Right cardiac atrium (tissue), 5 donors: Measurements from ENCODE around the gene TENM4. TPM values are rescaled to one million over a fixed set of nuclear protein-coding genes. Genes with fewer than 3 reads are reported as not detected.

Experiments
- ATAC-seq, 2 donors: fragments of 200-7000 bp; cut with Tn5 transposase; one replicate each; pipeline versions ENCODE4 v1.8.0 to v1.9.1; 2020; ENCODE audit warnings: moderate library complexity in 2 of 2, mild to moderate bottlenecking in 1 of 2
- DNase-seq, 3 donors: peaks; one replicate each; pipeline ENCODE4 v3.0.0-alpha.2; 2020
- H3K27ac ChIP-seq: one replicate; pipeline ENCODE4 v1.5.1; 2013; ENCODE audit warnings: mild to moderate bottlenecking, low read length, control low read depth, moderate library complexity
- H3K27me3 ChIP-seq: one replicate; pipeline ENCODE4 v1.6.1; 2013; ENCODE audit not compliant: control insufficient read depth, insufficient read depth
- H3K4me1 ChIP-seq: one replicate; pipeline ENCODE4 v1.6.1; 2013; ENCODE audit warnings: low read length; ENCODE audit not compliant: control insufficient read depth, insufficient read depth
- H3K4me3 ChIP-seq: one replicate; pipeline ENCODE4 v1.5.1; 2013; ENCODE audit warnings: low read length, control low read depth
- H3K9me3 ChIP-seq: one replicate; pipeline ENCODE4 v1.6.1; 2013; ENCODE audit warnings: low read length; ENCODE audit not compliant: control insufficient read depth
- WGBS: extraction: QIAGEN DNeasy Blood & Tissue Kit; methylation state at CpG from one replicate; pipeline ENCODE4 v1.1.7; 2013; 5-methylcytosine and 5-hydroxymethylcytosine counted together
- intact Hi-C, 4 donors: fragments of 100-400 bp; cut with DNase I; formaldehyde crosslinking; loops; one replicate each; pipeline versions ENCODE4 v1.11.0 to v1.14.0; 2022 to 2023
- polyA plus RNA-seq: library from polyadenylated mRNA; stranded (reverse); fragments of 200-250 nt; gene quantifications from one replicate; pipeline ENCODE4 v1.2.3, GENCODE V29; 2013
- total RNA-seq, 4 donors: library from RNA; stranded (reverse); fragmentation: NEBNext Ultra II Directional; extraction: Animal tissue kit (Norgen Biotek cat#: 25700); gene quantifications; one replicate each; pipeline ENCODE4 v1.2.1, GENCODE V29; 2021
- donor health status: healthy with polysubstance abuse.
- donor health status: DM: no; HTN: yes; CAD: no.
- donor health status: DM: no; HTN: no; CAD: no.
- donor health status: DM: no; HTN: yes; CAD: no; lungs with severe emphysema.
- donor health status: DM: yes; HTN: yes; CAD: no.

TENM4 gene
- total and polyA plus RNA-seq, 5 donors, result 0.26 to 2.3 (median 0.71) TPM

DNA sequence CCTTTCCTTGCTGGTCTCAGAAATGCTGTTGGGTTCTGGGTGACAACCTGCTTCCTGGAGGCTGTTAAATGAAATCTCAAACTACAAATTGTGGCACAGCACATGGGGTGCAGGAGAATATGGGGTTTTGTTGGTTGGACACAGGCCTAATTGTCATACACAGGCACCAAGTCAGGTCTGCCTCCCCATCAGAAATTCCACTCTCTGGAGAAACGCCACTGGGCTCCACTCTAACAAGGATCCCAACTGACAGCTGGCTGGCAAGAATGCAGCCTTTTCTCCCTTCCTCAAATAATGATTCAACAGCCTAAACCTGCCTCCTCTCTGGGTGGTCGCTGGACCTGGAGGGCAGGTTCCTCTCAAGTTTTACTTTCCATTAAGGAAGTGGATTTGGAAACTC lies 688.3 kb downstream of the TENM4 start:
- Histone ChIP-seq H3K4me3 (no peak overlapping the region), H3K27ac (no peak overlapping the region), H3K9me3 (no peaks in the 10 kb centered on the region), H3K4me1 (no peaks in the 10 kb centered on the region), H3K27me3 (no peaks in the 10 kb centered on the region)
- 66% methylated on average over 2 of the region's 2 CpGs for WGBS
- no peak for ATAC-seq
- intact Hi-C loops, result no loop called here
- DNase-seq, result no peak

DNA sequence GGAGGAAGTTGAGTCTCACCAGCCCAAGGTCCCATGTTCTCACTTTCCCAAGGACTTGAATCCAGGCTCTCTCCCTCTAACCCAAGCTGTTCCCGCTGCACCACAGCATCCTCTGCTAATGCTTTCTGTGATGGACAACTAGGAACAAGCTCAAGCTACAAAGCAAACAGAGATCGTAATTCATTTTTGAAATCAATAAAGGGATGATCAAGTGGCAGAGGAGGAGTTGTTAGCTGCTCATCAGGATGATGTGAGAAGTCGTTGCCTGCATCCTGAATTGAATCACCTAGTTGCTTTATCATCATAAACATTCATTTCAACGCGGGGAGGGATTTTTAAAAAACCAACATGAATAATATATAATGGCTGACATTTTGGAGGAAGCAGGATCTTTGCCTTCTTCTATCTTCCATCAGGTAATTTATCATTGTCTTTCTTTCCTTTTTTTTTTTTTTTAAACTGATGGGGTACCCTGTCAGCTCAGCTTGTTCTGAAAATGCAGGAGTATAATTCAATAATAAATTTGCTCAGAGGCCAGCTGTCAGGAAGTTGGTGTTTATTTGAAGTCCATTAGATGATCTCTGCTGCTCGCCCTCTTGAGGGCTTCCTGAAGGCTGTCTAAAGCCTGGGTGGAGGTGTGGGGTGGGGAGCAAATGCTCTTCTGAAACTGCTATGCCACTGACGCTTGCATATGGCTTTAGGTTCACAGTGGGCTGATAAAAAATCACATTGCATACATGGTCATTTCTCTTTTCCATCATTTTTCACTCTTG lies 691.7 kb downstream of the TENM4 start:
- DNase-seq (no peak), ATAC-seq (no peak)
- Histone ChIP-seq H3K4me1 (no peaks in the 10 kb centered on the region), H3K9me3 (no peaks in the 10 kb centered on the region), H3K27me3 (no peaks in the 10 kb centered on the region), H3K4me3 (no peak overlapping the region), H3K27ac (no peak overlapping the region)
- intact Hi-C loops, result no loop called here
- 83% methylated on average over 7 of the region's 7 CpGs for WGBS

DNA sequence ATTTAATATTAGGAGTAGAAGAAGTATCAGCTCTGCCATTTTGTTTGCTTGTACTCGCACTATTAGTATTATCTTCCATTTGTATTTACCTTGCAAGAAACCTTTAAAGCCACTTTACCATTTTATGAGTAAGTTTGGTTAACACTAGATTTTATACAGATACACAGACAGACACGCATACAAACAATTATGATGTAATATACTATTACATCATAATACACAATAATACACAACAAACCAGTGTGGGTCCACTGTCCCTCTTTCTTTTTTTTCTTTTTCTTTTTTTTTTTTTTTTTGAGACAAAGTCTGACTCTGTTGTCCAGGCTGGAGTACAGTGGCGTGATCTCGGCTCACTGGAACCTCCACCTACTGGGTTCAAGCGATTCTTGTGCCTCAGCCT lies 695.9 kb downstream of the TENM4 start:
- ATAC-seq, result no peak
- WGBS, result 97% methylated on average over 5 of the region's 5 CpGs

DNA sequence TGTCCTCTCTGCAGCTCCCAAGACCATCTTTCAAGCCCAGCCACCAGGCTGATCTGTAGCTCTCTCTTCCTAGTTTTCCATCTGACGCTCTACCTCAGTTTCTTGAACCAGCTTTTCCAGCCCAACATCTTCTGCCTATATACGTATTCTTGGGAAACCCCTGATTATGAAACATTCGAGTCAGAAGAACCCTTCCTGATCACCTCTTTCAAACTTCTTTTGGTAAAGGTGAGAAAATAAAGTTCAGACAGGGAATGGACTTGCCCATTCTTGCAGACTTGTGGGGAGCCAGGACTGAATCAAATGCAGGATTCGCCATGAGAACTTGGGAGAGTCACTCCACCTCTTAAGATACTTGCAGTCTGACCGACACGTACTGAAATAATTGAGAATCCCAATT lies 696.6 kb downstream of the TENM4 start:
- ATAC-seq (no peak), DNase-seq (no peak)
- Histone ChIP-seq H3K27ac (no peak overlapping the region), H3K9me3 (no peaks in the 10 kb centered on the region), H3K27me3 (no peaks in the 10 kb centered on the region), H3K4me1 (peaks cover 5% of the 10 kb centered on the region), H3K4me3 (no peak overlapping the region)
- WGBS, result 94% methylated on average over 6 of the region's 6 CpGs
- intact Hi-C loops, result no loop called here

More for the DNA sequence above, 695.9 kb downstream of the TENM4 start:
- no peak for DNase-seq
- Histone ChIP-seq H3K27ac (no peak overlapping the region), H3K4me1 (peaks cover 3% of the 10 kb centered on the region), H3K4me3 (no peak overlapping the region), H3K27me3 (no peaks in the 10 kb centered on the region), H3K9me3 (no peaks in the 10 kb centered on the region)
- intact Hi-C loops, result no loop called here

DNA sequence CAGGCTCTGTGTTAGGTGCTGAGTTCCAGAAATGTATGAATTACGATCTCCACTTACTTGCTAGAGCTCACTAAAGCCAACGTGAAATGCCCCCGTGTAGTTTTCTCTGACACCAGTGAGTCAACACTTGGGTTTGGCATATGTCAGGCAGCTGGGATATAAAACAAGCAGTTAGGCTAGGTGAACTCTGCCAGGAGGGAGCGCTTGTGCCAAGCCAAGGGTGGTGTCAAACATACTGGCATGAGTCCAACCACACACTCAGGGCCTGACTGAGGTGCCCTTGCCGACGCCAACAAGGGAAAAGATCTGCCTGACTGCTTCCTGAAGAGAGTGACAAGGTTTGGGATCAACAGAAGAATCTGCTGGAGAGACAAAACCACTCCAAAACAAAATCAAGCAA lies 698.4 kb downstream of the TENM4 start:
- WGBS, result 48% methylated on average over 6 of the region's 6 CpGs

DNA sequence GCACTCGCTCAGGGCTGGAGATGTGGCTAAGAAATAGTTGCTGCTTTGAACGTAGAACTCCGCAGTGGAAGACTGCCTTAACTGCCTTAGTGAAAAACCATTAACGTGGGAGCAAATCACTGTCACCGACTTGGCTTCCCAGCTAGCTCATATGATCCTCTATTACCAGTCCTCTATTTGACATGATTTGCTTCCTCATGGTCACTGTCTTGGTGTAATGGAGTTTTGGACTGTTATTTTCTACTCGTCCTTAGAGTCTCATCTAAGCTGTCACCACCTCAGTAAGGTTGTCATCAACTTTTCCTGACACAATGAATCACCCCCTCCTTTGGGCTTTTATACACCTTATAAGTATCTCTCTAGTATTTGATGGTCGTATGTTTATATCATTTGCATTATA lies 699.1 kb downstream of the TENM4 start:
- Histone ChIP-seq H3K4me1 (peaks cover 5% of the 10 kb centered on the region), H3K4me3 (no peak overlapping the region), H3K27ac (no peak overlapping the region), H3K27me3 (no peaks in the 10 kb centered on the region), H3K9me3 (no peaks in the 10 kb centered on the region)
- intact Hi-C loops, result no loop called here
- ATAC-seq, result peak in 1 of 2 donors; percentile 44
- 62% methylated on average over 7 of the region's 7 CpGs for WGBS
- no peak for DNase-seq

More for the DNA sequence above, 698.4 kb downstream of the TENM4 start:
- H3K9me3 ChIP-seq, result no peaks in the 10 kb centered on the region
- no peak overlapping the region for H3K27ac ChIP-seq
- DNase-seq, result peak; percentile 64 to 81 (median 77)
- H3K27me3 ChIP-seq, result no peaks in the 10 kb centered on the region
- intact Hi-C loops, result no loop called here
- no peak overlapping the region for H3K4me3 ChIP-seq
- H3K4me1 ChIP-seq, result peaks cover 5% of the 10 kb centered on the region
- peak; percentile 83 to 87 for ATAC-seq

DNA sequence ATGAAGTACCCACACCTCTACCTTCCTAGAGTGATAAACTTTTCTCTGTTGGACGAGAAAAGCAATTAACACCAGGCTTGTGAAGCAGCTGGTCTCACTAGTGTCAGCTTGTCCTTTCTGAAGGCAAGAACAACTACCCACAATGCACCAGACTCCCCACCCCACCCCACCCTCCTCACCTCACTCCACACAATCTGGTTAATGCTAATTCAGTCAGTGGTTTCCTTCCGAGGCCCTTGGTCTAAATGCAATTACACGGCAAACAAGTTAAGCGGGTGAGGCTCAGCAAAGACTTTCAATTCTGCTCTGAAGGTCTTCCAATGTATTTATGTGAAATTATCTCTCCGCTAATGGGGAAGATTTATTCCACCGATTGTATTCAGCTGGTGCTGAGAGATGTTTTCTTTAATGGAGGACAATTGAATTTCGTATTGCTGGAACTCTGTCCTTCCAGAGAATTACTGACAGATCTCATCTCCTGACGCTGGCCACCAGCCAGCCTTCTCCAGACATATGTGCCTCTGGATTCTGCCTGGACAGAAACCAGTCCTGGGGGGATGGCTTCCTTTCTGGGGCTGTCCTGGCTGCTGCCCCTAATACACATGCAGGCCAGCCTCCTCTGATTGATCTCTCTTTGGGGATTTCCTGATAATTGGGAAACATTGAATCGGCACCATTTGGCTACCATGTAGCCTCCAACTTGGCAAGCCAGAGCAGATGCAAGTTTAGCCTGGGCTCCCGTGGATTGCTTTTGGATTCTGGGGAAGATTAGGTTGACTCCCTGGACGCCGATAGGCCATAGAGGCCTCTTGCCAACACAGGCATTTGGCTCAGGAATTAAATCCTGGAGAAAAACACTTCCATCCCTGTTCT lies 700.4 kb downstream of the TENM4 start:
- H3K27ac ChIP-seq, result no peak overlapping the region
- H3K27me3 ChIP-seq, result no peaks in the 10 kb centered on the region
- no peaks in the 10 kb centered on the region for H3K9me3 ChIP-seq
- H3K4me1 ChIP-seq, result peaks cover 5% of the 10 kb centered on the region
- DNase-seq (peak; percentile 32 to 80 (median 70)), ATAC-seq (peak in 1 of 2 donors; percentile 55)
- no peak overlapping the region for H3K4me3 ChIP-seq
- intact Hi-C loops, result no loop called here
- 34% methylated on average over 12 of the region's 12 CpGs for WGBS

DNA sequence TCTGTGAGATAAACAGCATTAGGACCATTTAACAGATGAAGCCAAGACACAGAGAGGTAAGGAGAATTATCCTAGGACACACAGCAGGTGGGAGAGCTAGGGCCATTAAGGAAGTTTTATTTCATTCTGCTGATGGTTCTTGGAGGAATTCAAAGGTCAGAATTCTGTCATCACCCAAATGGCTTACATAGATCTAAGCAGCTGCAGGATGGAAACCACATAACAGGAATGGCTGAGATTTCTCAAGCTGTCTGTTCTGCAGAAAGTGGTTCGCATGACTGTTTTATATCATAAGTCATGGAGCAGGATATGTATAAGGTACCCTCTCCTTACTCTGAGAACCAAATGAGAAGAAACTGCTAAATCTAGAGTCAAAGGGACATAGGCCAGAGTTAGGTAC lies 702.9 kb downstream of the TENM4 start:
- intact Hi-C loops, result no loop called here
- DNase-seq, result no peak
- WGBS, result 91% methylated on average over 1 of the region's 1 CpG
- no peak overlapping the region for H3K4me3 ChIP-seq
- no peak for ATAC-seq
- H3K4me1 ChIP-seq, result peaks cover 5% of the 10 kb centered on the region
- H3K27ac ChIP-seq, result no peak overlapping the region
- no peaks in the 10 kb centered on the region for H3K27me3 ChIP-seq
- H3K9me3 ChIP-seq, result no peaks in the 10 kb centered on the region

DNA sequence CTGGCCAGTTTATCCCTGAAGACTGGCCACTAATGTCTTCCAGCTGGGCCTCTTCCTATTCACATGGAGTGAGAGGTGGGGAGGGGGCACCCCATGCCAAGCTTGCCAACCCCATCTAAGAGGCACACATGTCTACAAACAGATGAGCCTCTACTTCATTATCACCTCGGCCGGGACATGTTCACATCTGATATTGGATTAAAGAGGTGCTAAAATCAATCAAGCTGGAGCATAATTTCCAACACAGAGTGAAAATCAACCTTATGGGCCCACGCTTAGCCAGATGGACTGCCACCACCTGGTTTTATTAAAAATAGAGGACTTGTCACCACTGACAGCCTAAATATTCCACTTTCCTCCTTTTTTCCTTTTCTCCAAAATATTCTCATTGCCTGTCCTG lies 703.5 kb downstream of the TENM4 start:
- H3K9me3 ChIP-seq, result no peaks in the 10 kb centered on the region
- no peak overlapping the region for H3K27ac ChIP-seq
- WGBS, result 97% methylated on average over 3 of the region's 3 CpGs
- H3K4me3 ChIP-seq, result no peak overlapping the region
- DNase-seq, result no peak
- H3K27me3 ChIP-seq, result no peaks in the 10 kb centered on the region
- H3K4me1 ChIP-seq, result peaks cover 5% of the 10 kb centered on the region
- intact Hi-C loops, result no loop called here
- no peak for ATAC-seq

DNA sequence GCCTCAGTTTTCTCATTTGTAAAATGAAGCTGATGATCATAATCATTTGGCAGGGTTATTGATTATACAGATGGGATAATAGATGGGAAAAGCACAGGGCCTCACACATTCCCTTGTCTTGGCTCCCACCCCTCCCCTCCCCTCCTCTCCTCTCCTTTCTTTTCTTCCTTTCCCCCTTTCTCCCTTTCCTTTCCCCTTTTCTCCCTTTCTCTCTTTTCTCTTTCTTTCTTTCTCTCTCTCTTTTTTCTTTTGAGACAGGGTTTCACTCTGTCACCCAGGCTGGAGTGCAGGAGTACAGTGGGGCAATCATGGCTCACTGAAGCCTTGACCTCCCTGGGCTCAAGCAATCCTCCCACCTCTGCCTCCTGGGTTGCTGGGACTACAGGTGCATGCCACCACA lies 705.1 kb downstream of the TENM4 start:
- H3K4me1 ChIP-seq, result peaks cover 4% of the 10 kb centered on the region
- no peaks in the 10 kb centered on the region for H3K9me3 ChIP-seq
- ATAC-seq, result no peak
- intact Hi-C loops, result no loop called here
- H3K4me3 ChIP-seq, result no peak overlapping the region
- no peaks in the 10 kb centered on the region for H3K27me3 ChIP-seq
- no peak for DNase-seq
- no peak overlapping the region for H3K27ac ChIP-seq

DNA sequence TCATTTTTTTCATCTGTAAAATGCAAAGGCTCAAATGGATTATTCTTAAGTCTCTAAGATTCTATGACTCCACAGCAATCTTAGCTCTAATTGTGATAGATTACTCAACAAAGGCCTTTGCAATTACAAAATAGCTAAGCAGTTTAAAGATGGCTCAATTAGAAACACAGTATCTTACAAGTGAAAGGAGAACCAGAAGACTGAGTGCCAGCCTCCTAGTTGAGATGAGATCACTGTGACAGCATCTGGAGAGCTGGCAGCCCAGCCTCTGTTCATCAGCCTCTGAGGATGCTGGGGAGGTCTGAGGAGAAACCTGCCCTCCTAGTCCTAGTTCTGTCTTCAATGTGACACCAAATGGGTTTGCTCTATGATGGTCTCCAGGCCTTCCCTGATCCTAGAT lies 707.8 kb downstream of the TENM4 start:
- Histone ChIP-seq H3K27ac (no peak overlapping the region), H3K4me3 (no peak overlapping the region), H3K4me1 (no peaks in the 10 kb centered on the region), H3K9me3 (no peaks in the 10 kb centered on the region), H3K27me3 (no peaks in the 10 kb centered on the region)
- DNase-seq (no peak), ATAC-seq (no peak)
- intact Hi-C loops, result no loop called here
